Left forelimb (tissue), 1 donor: ENCODE data around the gene TRIM2.

ENCODE experiments used
- DNase-seq: peaks from one replicate; pipeline ENCODE4 v3.0.0-alpha.2; 2018; ENCODE audit warnings: low spot score

TRIM2 gene

DNA sequence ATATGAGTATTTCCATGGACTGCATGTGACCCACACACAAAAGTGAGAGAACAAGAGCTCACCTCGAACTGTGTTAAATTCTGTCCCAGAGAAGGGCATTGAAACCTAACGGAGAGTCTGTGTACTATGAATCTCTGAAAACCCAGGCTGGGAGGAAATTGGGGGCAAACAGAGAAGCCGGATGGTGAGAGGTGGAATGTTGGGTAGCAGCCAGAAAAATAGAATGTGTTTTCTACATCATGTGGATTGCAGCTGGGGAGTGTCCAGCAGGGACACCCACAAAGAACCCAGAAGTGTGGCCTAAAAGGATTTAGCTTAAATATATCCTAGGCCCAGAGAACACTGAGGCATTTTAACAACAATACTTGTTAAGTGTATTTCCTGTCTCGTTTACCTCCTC is 178.9 kb downstream of the TRIM2 start:
- DNase-seq, result no peak

DNA sequence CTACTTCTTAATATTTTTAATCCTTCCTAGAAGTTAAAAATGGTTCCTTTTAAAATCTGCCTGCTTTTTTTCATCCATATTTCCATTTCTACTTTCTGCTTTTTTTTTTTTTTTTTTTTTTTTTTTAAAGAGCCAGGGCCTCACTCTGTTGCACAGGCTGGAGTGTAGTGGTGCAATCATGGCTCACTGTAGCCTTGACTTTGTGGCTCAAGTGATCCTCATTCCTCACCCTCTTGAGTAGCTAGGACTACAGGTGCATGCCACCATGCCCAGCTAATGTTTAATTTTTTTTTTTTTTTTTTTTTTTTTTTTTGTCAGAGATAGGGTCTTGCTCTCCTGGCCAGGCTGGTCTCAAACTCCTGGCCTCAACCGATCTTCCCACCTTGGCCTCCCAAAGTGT is 179.9 kb downstream of the TRIM2 start:
- no peak for DNase-seq

- DNase-seq, result no peak
Measured at GRCh38 chr4:153385784-153386183, 181.5 kb downstream of the TRIM2 start.

- DNase-seq, result no peak
Measured at GRCh38 chr4:153387981-153388380, 183.7 kb downstream of the TRIM2 start.
